T-helper 2 cell (primary cell): ENCODE results near the gene CDYL.

ENCODE experiments used
- DNase-seq, 5 experiments: peaks; one replicate each; pipeline versions ENCODE4 v3.0.0 to v3.0.0-alpha.2; 2012 to 2022
- total RNA-seq, 2 donors: gene quantifications; one replicate each; lab custom pipeline; 2026; lab: John Stamatoyannopoulos, UW

CDYL gene, protein sequence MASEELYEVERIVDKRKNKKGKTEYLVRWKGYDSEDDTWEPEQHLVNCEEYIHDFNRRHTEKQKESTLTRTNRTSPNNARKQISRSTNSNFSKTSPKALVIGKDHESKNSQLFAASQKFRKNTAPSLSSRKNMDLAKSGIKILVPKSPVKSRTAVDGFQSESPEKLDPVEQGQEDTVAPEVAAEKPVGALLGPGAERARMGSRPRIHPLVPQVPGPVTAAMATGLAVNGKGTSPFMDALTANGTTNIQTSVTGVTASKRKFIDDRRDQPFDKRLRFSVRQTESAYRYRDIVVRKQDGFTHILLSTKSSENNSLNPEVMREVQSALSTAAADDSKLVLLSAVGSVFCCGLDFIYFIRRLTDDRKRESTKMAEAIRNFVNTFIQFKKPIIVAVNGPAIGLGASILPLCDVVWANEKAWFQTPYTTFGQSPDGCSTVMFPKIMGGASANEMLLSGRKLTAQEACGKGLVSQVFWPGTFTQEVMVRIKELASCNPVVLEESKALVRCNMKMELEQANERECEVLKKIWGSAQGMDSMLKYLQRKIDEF
- total RNA-seq, result 15.0 to 21.8 reads per million in 2 donors

DNA sequence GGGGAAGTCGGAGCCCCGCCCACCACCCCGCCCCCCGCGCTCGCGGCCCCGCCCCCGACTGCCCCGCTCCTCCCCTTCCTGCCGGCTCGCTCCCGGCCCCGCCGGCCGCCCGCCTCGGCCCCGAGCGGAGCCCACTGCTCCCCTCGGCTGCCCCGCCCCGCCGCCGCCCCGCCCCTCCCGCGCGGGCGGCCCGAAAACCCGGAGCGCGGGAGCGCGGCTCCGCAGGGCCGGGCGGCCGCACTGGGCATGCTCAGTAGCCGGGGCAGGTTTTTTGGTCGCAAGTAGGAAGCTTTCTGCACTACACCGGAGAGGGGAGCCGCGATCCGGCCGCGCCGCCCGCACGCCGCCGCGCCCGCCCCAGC lies at the start of gene CDYL:
CDYL (plus strand) TSS at position 274 of the 362 bp plus-strand sequence. CDS start 380 bp downstream, outside the sequence.
- DNase-seq, result peak; percentile 82 to 93 (median 83)

DNA sequence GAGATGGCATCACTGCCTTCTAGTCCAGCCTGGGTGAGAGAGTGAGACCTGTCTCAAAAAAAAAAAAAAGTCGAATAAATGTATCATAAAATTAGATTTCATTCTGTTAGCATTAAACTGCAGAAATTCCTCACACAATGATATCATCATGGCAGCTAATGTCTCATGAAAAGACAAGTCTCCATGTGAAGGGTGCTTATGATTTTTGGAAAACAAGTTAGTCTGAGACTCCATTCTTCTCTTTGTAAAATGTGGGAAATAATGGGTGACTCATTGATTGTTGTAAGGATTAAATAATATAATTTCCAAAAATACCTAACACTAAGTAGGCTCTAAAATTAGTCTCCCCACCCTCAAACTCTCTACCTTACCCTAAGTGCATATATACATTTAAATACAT lies 49.6 kb upstream of the CDYL start:
- DNase-seq, result no peak

DNA sequence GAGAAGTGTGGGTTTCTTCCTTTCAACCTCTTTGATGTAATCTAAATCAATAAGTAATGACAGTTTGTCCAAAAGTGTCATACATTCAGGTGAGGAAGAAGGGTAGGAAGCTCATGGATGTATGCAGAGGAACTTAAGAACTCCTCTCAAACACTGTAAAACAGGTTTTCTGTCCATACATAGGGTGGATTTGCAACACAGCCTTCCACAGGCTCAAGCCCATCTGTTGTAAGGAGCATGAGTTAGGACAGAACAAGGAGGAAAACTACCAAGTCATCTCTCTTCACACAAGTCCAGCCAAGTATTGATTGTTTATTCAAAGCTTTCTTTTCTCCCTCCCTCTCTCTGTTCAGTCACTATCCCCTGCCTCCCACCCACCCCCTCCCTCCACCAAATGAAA lies 49.0 kb upstream of the CDYL start:
- DNase-seq, result no peak

DNA sequence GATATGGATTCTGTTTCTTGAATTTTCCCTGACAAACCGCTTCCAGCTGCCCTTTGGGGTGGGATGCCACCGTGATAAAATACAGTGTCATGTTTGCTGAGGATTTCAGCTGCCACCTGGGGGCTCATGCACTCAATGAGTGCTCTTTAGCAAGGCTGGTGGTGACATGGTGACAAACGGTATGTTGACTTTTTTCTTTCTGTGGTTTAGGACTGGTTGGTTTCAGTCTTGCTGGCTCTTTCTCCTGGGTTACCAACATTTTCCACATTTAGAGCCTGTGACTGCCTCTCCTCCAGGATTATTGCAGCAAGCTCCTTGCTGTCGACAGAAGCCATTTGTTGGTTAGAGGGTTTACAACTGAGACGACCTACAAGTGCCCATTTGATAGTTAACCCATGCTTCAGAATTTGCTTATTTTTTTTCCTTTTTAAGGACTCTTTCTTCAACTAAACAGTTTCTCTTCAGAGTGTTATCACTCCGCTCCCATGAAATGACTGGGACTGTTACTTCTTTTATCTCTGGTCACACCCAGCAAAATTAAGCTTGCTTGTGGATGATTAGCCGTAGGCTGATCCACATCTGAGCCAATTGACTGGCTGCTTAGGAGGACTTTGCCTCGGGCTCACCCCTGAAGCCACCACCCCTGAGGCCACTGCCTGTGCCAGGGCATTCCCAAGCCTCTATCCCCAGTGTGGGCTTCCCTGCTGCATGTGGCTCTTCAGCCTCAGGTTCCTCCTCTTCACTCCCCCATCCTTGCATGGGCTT lies 48.4 kb upstream of the CDYL start:
- peak in 1 of 5 experiments; percentile 61 for DNase-seq

DNA sequence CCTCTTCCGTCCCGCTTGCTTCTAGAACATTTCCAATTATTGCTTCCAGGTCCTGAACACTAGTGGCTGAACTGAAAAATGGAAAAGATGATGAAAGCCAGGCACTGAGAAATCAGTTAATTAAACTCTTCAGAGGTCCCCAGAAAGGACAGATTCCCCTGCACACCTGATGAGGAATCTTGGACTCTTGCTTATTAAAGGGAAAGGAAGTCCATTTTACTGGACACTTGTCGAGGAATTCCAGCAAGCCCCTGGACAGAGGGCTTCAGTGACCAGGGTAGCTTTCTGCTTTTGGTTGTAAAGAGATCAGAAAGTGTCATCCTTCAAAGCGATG lies 47.8 kb upstream of the CDYL start:
- no peak for DNase-seq

DNA sequence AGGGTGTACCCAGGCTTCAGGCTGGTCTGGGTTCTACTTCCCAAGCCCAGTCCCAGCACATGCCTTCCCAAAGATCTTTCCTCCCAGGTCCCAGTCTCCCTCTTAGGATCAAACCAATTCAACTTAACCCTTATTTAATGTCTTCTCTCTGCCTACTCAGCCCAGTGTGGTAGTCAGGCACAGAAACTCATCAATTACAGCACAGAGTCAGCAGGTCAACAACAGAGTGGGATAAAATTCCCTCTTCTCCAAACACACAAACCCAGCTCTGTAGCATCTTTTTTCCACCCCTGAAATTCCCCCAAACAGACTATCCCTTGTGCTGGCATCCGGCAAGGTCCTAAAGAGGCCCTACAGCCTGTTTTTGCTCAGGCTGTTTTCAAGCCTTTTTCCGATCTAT lies 47.3 kb upstream of the CDYL start:
- DNase-seq, result no peak

DNA sequence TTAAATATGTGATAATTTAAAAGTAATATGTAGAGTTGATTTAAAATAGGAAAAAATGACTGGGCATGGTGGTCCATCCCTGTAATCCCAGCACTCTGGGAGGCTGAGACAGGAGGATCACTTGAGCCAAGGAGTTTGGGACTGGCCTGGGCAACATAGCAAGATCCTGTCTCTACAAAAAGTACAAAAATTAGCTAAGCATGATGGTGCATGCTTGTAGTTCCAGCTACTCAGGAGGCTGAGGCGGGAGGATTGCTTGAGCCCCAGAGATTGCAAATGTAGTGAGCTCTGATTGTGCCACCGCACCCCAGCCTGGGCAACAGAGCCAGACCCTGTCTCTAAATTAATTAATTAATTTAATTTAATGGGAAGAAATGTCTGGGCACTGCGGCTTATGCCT lies 44.2 kb upstream of the CDYL start:
- DNase-seq, result no peak

DNA sequence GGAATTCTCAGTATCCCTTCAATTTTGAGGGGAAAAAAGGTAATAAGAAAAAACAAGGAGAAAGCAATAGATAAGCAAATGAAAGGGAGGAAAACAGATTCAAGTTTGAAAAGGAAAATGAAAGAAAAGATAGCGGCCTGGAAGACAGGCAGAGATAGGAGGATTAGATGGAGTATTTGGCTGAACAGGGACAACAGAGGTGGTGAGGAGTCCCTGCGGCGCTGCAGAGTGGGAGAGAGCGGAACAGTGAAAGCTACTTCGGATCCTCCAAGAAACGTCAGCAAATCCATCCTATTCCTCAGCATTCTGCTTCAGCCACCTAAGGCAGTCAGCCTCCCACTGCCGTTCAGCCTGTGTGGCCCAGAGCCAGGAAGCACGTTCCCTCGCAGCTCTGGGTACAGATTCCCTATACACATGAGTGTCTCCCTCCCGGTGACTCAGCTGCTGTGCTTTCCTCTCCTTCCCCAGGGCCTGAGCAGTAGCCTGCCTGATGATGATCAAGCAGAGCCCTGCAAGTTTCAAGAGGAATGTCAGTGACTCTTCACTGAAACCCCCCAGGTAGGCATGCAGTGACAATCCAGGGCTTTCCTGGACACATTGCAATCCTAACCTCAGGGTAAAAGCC lies 43.4 kb upstream of the CDYL start:
- DNase-seq, result no peak

DNA sequence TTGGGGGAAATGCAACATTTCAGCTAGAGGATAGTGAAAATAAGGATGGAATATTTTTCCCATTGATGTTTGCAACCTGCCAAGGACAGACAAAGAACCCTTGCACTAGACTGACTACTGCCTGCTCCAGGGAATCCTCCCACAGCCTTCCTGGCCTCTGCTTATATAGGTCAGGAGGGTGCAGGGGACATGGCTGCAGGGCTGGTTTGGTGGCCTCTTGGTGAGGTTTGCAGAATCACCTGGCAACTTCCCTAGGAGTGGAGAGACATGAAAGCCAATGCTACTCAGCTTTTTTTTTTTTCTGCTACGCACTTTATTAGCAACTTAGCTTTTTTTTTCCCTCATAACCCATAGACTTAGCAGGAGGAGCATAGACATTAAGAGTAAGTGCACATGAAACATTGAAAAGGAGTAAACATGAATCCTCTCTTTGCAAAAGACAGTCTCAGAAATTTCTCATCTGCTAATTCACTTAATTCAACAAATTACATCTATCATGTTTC lies 39.8 kb upstream of the CDYL start:
- no peak for DNase-seq

DNA sequence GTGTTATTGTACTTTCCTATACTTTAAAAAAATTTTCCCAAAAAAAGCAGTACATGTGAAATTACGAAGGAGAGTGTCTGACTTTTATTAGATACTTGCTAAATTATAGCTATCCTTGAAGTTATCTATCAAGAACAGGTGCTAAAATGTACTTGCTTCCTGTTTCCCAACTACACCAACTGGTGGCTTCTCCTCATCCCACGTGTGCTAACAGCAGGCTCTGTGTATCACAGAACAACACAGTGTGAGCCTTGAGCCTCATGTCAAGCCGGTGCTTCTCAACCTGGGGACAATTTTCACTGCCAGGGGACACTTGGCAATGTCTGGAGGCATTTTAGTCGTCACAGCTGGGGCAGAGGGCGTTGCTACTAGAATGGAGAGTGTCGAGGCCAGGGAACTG lies 36.2 kb upstream of the CDYL start:
- DNase-seq, result no peak

DNA sequence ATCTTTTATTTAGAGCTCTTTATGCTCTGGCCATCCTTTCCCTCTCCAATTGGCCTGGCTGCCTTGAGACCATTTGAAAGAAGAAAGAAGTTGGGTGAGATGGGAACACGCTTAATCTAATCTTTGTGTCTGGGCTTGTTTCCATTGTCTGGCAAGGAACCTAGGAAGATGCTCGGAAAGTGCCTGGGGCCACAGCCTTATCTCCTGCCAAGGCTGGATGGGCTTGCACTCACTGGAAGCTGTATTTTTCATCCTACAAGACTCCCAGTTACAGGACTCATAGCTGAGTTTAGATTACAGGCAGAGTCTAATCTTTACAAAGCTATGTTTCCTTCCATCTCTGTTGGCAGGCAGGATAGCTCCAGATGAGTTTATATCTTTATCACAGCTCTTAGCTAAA lies 33.1 kb upstream of the CDYL start:
- no peak for DNase-seq

DNA sequence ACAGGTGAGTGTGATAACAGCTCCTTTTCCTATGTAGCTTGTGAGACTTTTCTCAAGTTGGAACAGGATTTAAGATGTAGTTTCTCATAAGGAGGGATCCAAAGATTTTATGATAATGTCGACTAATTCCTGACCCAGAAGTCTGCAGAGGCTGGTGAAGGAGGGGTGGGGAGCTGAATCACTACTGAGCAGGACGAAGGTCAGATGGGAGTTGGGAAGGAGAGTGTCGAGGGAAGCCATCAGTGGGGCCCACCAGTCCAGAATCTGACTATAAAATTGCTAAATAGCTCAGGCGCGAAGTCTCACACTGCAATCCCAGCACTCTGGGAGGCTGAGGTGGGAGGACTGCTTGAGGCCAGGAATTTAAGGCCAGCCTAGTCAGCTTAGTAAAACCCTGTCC lies 32.3 kb upstream of the CDYL start:
- DNase-seq, result no peak

DNA sequence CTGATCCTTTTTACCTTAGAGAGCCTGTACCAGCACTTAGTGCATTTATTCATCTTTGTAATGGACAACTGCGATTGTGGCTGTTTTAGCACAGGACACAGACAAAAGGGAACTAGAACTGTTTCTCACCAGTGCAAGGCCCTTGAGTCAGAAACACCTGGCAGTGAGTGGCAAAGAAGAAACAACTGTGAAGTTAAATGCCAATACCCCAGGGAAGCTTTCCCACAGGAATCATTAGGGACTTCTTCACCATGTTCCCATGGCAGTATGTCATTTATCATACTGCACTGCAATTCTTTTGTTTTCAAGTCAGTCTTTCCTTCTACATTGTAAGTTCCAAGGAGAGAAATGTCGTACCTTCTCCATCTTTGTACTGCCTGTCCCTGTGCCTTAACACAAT lies 28.6 kb upstream of the CDYL start:
- no peak for DNase-seq

DNA sequence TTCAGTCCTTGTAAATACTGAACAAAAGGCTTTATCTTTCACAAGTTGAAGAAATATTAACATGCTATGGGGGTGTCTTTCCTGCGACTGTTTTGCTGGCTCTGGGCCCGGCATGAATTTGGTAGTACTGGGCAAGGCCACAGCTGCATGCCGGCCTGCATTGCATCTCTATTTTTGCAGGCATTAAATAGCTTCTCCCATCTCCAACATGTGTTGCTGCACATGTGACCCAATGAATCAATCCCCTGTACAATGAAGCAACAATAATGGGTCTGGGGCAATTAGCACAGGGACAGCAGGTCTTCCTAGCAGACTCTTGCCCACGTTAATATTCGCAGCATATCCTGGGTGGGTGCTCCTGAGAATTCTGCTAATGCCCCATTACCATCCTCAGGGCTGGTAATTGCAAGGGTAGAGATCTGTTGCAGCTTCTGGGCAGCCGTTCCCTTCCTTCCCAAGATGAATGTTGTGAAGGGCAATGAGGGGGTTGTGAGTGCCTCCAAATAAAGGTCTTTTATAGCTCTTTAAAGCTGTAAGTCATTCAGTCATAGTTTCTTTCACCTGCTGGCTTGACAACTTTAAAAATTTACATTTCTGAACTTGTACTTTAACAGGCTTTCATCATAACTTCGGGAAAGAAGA lies 24.3 kb upstream of the CDYL start:
- DNase-seq, result no peak

DNA sequence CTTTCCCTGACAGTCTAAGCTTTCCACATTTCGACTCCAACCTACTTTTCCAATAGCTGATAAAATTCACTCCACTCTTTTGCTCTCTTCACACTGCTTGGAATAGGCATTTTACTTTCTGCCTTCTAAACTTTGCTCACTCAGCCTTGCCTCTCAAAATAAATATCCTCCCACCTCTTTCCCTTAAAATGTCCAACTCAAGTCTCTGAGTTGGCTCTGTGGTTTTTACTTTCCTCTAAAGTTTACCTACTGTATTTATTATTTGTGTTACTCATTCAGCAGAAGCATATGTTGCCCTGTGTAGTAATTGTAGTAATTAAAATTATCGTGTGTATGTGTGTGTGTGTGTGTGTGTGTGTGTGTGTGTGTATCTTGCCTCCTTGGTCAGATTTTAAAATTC lies 20.0 kb upstream of the CDYL start:
- DNase-seq, result no peak

DNA sequence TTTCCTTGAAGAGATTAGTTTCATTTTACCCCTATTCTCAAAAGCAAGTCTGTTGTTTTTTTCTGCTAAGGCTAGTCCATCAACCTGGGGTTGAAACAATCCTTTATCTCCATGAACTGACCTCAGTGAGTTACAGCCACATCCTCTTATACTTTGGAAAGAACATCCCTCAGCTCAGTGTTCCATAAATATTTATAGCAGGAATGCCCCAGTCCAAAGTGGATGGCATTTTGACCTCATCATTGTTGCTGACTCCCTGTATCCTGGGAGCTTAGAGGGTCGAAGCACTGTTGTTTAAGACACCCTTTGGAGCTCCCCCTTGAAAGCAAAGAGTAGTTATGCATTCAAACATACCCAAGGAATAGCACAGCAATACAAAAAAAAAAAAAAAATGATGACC lies 16.2 kb upstream of the CDYL start:
- no peak for DNase-seq

DNA sequence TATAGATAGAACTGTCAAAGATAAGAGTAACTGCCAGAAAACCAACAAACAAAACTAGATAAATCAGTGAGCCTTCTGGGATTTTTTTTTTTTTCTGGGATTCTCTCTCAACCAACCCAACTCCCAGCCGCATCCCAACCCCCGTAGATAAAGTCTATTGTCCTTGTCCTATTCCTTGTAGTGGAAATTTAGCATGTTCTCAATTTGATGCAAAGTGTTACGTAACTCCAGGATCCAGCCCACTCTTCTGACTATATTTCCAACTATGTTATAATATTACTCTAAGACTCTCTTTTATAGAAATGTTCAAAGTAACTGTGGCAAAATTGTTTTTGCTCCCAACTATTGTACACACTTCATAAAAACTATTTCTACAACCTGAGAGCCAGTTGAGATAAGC lies 15.4 kb upstream of the CDYL start:
- DNase-seq, result no peak

DNA sequence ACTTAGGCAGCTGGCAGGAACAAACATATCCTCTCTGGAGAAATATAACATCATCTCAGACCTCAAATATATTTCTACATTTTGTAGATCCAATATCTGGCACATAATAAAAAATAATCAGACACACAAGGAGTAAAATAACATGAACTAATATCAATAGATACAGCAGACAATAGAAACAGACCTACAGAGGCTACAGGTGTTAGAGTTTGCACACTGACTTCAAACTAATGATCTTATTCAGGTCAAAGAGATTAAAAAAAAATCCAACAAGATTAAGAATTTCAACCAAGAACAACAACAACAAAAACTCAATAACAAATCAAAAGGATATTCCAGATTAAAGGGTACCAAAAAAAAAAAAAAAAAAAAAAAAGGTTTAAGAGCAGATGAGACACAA lies 13.9 kb upstream of the CDYL start:
- DNase-seq, result no peak

DNA sequence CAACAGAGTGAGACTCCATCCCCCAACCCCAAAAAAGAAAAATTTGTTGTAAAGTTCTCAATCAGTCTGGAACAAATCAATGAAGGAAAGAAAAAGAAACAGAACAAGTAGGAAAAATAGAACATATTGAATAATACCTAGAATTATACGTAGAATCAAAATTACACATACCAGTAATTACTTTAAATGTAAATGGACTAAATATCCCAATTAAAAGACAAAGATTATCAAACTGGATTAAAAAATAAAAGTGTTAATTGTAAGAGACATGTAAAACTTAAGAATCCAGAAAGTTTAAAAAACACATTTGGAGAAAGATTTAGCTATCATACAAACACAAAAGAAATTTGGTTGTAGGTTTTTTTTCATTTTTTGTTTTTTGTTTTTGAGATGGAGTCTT lies 12.3 kb upstream of the CDYL start:
- DNase-seq, result no peak

DNA sequence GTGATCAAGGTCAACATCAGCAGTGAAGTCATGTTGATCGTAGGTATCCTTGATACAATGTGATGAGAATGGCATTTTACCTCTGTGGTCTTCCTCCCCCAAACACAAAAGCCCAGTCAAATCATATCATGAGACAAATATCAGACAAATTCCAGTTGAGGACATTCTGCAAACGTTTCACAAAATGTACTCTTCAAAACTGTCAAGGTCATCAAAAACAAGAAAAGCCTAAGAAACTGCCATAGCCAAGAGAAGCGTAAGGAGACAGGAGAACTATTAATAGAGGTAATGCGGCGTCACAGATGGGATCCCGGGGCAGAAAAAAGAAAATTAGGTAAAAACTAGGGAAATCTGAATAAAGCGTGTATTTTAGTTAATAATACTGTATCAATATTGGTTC lies 7.4 kb upstream of the CDYL start:
- no peak for DNase-seq

DNA sequence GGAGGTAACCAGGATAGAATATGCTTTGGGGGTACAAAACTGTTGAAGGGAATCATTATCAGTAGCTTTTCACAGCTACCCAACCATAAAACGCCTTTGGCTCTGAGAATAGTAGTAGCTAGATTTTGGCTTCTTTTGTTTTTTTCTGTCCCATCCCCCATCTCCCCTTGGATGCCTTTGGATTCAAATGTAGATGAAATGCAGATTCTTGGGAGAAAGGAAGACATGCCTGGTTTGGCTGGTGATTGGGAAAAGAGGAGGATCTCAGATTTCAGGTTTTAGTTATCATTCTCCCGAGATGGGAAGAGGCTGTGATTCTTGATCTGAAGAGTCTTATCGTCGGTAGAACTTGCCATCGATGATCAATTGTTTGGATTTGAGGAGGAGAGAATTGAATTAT lies 3.5 kb upstream of the CDYL start:
- no peak for DNase-seq

DNA sequence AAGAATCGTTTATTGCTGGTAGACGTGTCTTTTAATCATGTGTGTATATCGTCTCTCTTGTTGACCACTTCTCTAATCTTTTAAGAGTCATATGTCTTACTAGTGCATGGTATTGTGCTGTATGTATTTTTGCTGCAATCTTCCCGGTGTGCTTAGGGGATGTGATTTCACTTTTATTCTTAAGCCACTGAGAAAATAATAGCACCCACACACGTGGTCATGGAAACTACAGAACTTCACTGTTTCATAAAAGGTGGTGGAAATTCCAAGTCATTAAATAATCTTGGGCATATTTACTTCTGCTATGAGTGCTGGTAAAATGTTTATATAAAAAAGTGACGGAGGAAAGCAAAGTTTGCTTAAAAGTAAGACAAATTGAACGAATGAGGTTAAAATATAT lies 3.0 kb upstream of the CDYL start:
- DNase-seq, result no peak

DNA sequence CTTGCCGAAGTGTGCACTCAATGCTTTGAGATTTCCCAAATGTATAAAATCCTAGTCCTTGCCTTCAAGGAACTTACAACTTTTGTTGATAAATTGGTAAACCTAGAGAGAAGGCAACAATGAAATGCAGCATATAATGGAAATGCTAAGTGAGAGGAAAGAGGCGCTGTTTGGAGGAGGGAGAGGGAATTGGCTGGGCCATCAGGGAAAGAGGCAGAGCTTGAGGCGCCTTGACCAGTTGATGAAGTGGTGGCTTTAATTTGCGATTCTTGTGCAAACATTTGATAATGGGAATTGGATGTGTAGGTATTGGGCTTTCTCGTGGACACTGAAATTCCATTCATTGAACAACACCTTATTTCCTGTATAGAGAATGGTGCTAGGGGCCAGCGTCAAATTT lies 1.9 kb upstream of the CDYL start:
- DNase-seq, result no peak
